GM12892 (cell line): ENCODE results near the gene SPRED3.

Experiments used
- POLR2A ChIP-seq: IDR thresholded peaks from 2 replicates; pipeline ENCODE4 v1.6.1; 2011; ENCODE audit warnings: low read depth, low read length, control low read depth
- POLR2AphosphoS5 ChIP-seq: IDR thresholded peaks from 2 replicates; pipeline ENCODE4 v1.6.1; 2011; ENCODE audit warnings: low read depth, low read length, control low read depth

DNA sequence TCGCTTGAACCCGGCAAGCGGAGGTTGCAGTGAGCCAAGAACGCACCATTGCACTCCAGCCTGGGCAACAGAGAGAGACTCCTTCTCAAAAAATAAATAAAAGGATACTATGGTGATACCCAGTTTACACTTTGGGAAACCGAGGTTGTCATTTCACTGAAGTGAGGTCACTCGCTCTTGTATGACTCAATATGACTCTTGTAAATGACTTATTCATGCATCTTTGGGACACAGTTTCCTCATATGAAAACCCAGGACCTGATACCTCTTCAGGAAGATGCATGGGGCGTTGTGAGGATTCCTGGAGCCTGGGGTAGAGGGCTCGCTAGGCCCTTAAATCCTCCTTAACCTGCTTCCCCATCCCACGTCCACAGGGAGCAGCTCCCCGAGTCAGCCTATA is 9.6 kb upstream of the SPRED3 start:
- TF ChIP-seq POLR2AphosphoS5 (no peak), POLR2A (no peak)
